Measurements from ENCODE around the gene LINC01488. TPM values are rescaled to one million over a fixed set of nuclear protein-coding genes. Genes with fewer than 3 reads are reported as not detected.
A peak's percentile ranks its signal among the peaks of the same experiment; 100 is the strongest.

The LINC01488 gene
- total and polyA plus RNA-seq, 2 donors from 2014 or later, result not detected

GRCh38 chr11:69462106-69462951, 19.1 kb upstream of the LINC01488 start:
- DNase-seq (peak in 1 of 5 donors; percentile 52), FAIRE-seq (no peak)
- Histone ChIP-seq H3K4me3 (ENCODE audit: low read length in 3 of 3) (no peak overlapping the region), H3K27ac (ENCODE audit: low read depth in 2 of 2, low read length in 2 of 2) (no peak overlapping the region), H3K36me3 (ENCODE audit: control insufficient read depth in 2 of 3, insufficient read depth in 3 of 3, low read length in 3 of 3) (no peaks in the 10 kb centered on the region), H3K9ac (ENCODE audit: low read length in 3 of 3) (no peak overlapping the region), H3K9me3 (ENCODE audit: control insufficient read depth in 2 of 3, insufficient read depth in 1 of 3, low read length in 3 of 3) (peaks cover 0 to 10% (median 0%) of the 10 kb centered on the region in 3 donors), H3K4me1 (ENCODE audit: control insufficient read depth in 2 of 3, insufficient read depth in 2 of 3, low read depth in 1 of 3, low read length in 3 of 3) (peaks cover 0 to 2% (median 0%) of the 10 kb centered on the region in 3 donors), H3K27me3 (ENCODE audit: control insufficient read depth, insufficient read depth, low read length) (no peaks in the 10 kb centered on the region)
- TF ChIP-seq CTCF (IDR thresholded peaks at IDR 0.05; ENCODE audit: borderline replicate concordance, extremely low read depth, insufficient read depth), result no peak
- intact Hi-C loops (cut with DNase I), result no loop called here

GRCh38 chr11:69463181-69463994, 18.1 kb upstream of the LINC01488 start:
- Histone ChIP-seq H3K9me3 (ENCODE audit: control insufficient read depth in 2 of 3, insufficient read depth in 1 of 3, low read length in 3 of 3) (peaks cover 0 to 10% (median 0%) of the 10 kb centered on the region in 3 donors), H3K36me3 (ENCODE audit: control insufficient read depth in 2 of 3, insufficient read depth in 3 of 3, low read length in 3 of 3) (no peaks in the 10 kb centered on the region), H3K9ac (ENCODE audit: low read length in 3 of 3) (no peak overlapping the region), H3K4me1 (ENCODE audit: control insufficient read depth in 2 of 3, insufficient read depth in 2 of 3, low read depth in 1 of 3, low read length in 3 of 3) (peaks cover 0 to 2% (median 0%) of the 10 kb centered on the region in 3 donors), H3K27me3 (ENCODE audit: control insufficient read depth, insufficient read depth, low read length) (no peaks in the 10 kb centered on the region), H3K4me3 (ENCODE audit: low read length in 3 of 3) (no peak overlapping the region), H3K27ac (ENCODE audit: low read depth in 2 of 2, low read length in 2 of 2) (no peak overlapping the region)
- peak in 4 of 5 donors; percentile 66 to 92 (median 71) for DNase-seq
- intact Hi-C loops (cut with DNase I), result no loop called here
- TF ChIP-seq CTCF (IDR thresholded peaks at IDR 0.05; ENCODE audit: borderline replicate concordance, extremely low read depth, insufficient read depth), result no peak
- FAIRE-seq, result no peak

GRCh38 chr11:69463995-69464960, 17.2 kb upstream of the LINC01488 start:
- TF ChIP-seq CTCF (IDR thresholded peaks at IDR 0.05; ENCODE audit: borderline replicate concordance, extremely low read depth, insufficient read depth), result no peak
- no peak overlapping the region for H3K4me3 ChIP-seq (ENCODE audit: low read length in 3 of 3)
- H3K9me3 ChIP-seq (ENCODE audit: control insufficient read depth in 2 of 3, insufficient read depth in 1 of 3, low read length in 3 of 3), result peaks cover 0 to 10% (median 0%) of the 10 kb centered on the region in 3 donors
- FAIRE-seq (no peak), DNase-seq (peak in 1 of 5 donors; percentile 49)
- peaks cover 0 to 2% (median 0%) of the 10 kb centered on the region in 3 donors for H3K4me1 ChIP-seq (ENCODE audit: control insufficient read depth in 2 of 3, insufficient read depth in 2 of 3, low read depth in 1 of 3, low read length in 3 of 3)
- no peak overlapping the region for H3K27ac ChIP-seq (ENCODE audit: low read depth in 2 of 2, low read length in 2 of 2)
- no peaks in the 10 kb centered on the region for H3K27me3 ChIP-seq (ENCODE audit: control insufficient read depth, insufficient read depth, low read length)
- H3K36me3 ChIP-seq (ENCODE audit: control insufficient read depth in 2 of 3, insufficient read depth in 3 of 3, low read length in 3 of 3), result no peaks in the 10 kb centered on the region
- no peak overlapping the region for H3K9ac ChIP-seq (ENCODE audit: low read length in 3 of 3)
- intact Hi-C loops (cut with DNase I), result no loop called here
